Activated B cell treated with CpG ODN at 0.5 μM for 24 hours (primary cell): ENCODE data around the gene KRTAP5-7. TPM values are rescaled to one million over a fixed set of nuclear protein-coding genes. Genes with fewer than 3 reads are reported as not detected.

Experiments used
- ATAC-seq: fragments of 200-7000 bp; cut with Tn5 transposase; one replicate; pipeline ENCODE4 v1.10.0; 2021; ENCODE audit warnings: low read depth, mild to moderate bottlenecking, moderate library complexity
- CTCF ChIA-PET: fragments of 350-600 bp; sonication (Branson Sonifier 250); formaldehyde crosslinking; loops from one replicate; lab custom pipeline; 2021; ENCODE audit warnings: antibody characterized with exemption; lab: Charles Lee
- POLR2A ChIA-PET: fragments of 350-600 bp; sonication (Branson Sonifier 250); formaldehyde crosslinking; loops from one replicate; lab custom pipeline; 2021; ENCODE audit warnings: antibody characterized with exemption; lab: Charles Lee
- DNase-seq: peaks from one replicate; pipeline ENCODE4 v3.0.0; 2022
- H3K27ac Mint-ChIP-seq: one replicate; pipeline ENCODE4 v1.8.0; 2020; ENCODE audit warnings: mixed read lengths
- H3K27me3 Mint-ChIP-seq: one replicate; pipeline ENCODE4 v1.8.0; 2021; ENCODE audit warnings: mixed read lengths
- H3K36me3 Mint-ChIP-seq: one replicate; pipeline ENCODE4 v1.8.0; 2021; ENCODE audit warnings: low read depth, mixed read lengths
- H3K4me1 Mint-ChIP-seq: one replicate; pipeline ENCODE4 v1.8.0; 2021; ENCODE audit warnings: mixed read lengths
- H3K4me3 Mint-ChIP-seq: one replicate; pipeline ENCODE4 v1.8.0; 2020; ENCODE audit warnings: mild to moderate bottlenecking, mixed read lengths
- H3K9me3 Mint-ChIP-seq: one replicate; pipeline ENCODE4 v1.8.0; 2020; ENCODE audit warnings: mixed read lengths
- intact Hi-C: fragments of 100-400 bp; cut with micrococcal nuclease; formaldehyde crosslinking; loops from one replicate; pipeline ENCODE4 v1.15.1; 2024
- total RNA-seq: library from RNA; stranded (reverse); gene quantifications from 2 replicates; pipeline ENCODE4 v1.2.3, GENCODE V29; 2022
- TF ChIP-seq, protein P1 (sequence below): fragments of 200-600 bp; IDR thresholded peaks from one replicate; pipeline ENCODE4 v1.8.0; 2022; ENCODE audit warnings: antibody characterized with exemption, mild to moderate bottlenecking

Gene KRTAP5-7
- total RNA-seq, 1 donor from 2014 or later, result 0.49 TPM

GRCh38 chr11:71548120-71548519, 21.1 kb downstream of the KRTAP5-7 start, which contains the start of gene KRTAP5-9:
KRTAP5-9 (plus strand) TSS chr11:71548420; CDS start chr11:71548658, 238 bp downstream.
- POLR2A ChIA-PET, result no interaction called here
- no peaks in the 10 kb centered on the region for H3K36me3 Mint-ChIP-seq
- intact Hi-C loops, result no loop called here
- ATAC-seq, result no peak
- no peak within 1 kb of the TSS for H3K27ac Mint-ChIP-seq
- no peak for DNase-seq
- TF ChIP-seq, protein P1, sequence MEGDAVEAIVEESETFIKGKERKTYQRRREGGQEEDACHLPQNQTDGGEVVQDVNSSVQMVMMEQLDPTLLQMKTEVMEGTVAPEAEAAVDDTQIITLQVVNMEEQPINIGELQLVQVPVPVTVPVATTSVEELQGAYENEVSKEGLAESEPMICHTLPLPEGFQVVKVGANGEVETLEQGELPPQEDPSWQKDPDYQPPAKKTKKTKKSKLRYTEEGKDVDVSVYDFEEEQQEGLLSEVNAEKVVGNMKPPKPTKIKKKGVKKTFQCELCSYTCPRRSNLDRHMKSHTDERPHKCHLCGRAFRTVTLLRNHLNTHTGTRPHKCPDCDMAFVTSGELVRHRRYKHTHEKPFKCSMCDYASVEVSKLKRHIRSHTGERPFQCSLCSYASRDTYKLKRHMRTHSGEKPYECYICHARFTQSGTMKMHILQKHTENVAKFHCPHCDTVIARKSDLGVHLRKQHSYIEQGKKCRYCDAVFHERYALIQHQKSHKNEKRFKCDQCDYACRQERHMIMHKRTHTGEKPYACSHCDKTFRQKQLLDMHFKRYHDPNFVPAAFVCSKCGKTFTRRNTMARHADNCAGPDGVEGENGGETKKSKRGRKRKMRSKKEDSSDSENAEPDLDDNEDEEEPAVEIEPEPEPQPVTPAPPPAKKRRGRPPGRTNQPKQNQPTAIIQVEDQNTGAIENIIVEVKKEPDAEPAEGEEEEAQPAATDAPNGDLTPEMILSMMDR, result no peak
- H3K9me3 Mint-ChIP-seq, result no peaks in the 10 kb centered on the region
- H3K4me3 Mint-ChIP-seq, result no peak within 1 kb of the TSS
- CTCF ChIA-PET, result no interaction called here
- peaks cover 16% of the 10 kb centered on the region for H3K27me3 Mint-ChIP-seq
- H3K4me1 Mint-ChIP-seq, result peaks cover 19% of the 10 kb centered on the region

DNA sequence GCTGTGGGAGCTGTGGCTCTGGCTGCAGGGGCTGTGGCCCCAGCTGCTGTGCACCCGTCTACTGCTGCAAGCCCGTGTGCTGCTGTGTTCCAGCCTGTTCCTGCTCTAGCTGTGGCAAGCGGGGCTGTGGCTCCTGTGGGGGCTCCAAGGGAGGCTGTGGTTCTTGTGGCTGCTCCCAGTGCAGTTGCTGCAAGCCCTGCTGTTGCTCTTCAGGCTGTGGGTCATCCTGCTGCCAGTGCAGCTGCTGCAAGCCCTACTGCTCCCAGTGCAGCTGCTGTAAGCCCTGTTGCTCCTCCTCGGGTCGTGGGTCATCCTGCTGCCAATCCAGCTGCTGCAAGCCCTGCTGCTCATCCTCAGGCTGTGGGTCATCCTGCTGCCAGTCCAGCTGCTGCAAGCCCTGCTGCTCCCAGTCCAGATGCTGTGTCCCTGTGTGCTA, 21.7 kb downstream of the KRTAP5-7 start:
- Mint-ChIP-seq H3K4me3 (no peak overlapping the region), H3K9me3 (no peaks in the 10 kb centered on the region), H3K27ac (no peak overlapping the region), H3K36me3 (no peaks in the 10 kb centered on the region), H3K27me3 (peaks cover 16% of the 10 kb centered on the region), H3K4me1 (peaks cover 13% of the 10 kb centered on the region)
- intact Hi-C loops, result no loop called here
- POLR2A ChIA-PET, result no interaction called here
- CTCF ChIA-PET, result no interaction called here
- TF ChIP-seq, protein P1, result no peak
- DNase-seq (no peak), ATAC-seq (no peak)

DNA sequence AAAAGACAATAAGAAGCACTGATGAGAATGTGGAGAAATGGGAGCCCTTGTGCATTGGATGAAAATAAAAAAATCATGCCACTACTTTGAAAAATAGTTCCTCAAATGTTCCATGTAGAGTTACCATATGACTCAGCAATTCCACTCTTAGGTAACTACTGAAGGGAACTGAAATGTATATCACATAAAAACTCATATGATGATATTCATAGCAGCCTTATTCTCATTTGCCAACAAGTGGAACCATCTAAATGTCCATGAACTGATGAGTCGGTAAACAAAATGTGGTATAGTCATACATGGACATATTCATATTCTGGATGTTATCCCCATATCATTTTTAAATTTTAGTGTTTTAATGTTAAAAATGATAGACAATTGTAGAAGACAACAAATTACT, 24.6 kb downstream of the KRTAP5-7 start:
- H3K9me3 Mint-ChIP-seq, result no peaks in the 10 kb centered on the region
- no peak overlapping the region for H3K27ac Mint-ChIP-seq
- ChIA-PET POLR2A (no interaction called here), CTCF (no interaction called here)
- TF ChIP-seq, protein P1, result no peak
- H3K4me1 Mint-ChIP-seq, result peaks cover 5% of the 10 kb centered on the region
- H3K27me3 Mint-ChIP-seq, result peaks cover 17% of the 10 kb centered on the region
- intact Hi-C loops, result no loop called here
- DNase-seq (no peak), ATAC-seq (no peak)
- no peaks in the 10 kb centered on the region for H3K36me3 Mint-ChIP-seq
- H3K4me3 Mint-ChIP-seq, result no peak overlapping the region

- no peak overlapping the region for H3K27ac Mint-ChIP-seq
- POLR2A ChIA-PET, result no interaction called here
- H3K4me3 Mint-ChIP-seq, result no peak overlapping the region
- H3K27me3 Mint-ChIP-seq, result peaks cover 14% of the 10 kb centered on the region
- peaks cover 5% of the 10 kb centered on the region for H3K4me1 Mint-ChIP-seq
- intact Hi-C loops, result no loop called here
- CTCF ChIA-PET, result no interaction called here
- H3K9me3 Mint-ChIP-seq, result no peaks in the 10 kb centered on the region
- TF ChIP-seq, protein P1, result no peak
- no peaks in the 10 kb centered on the region for H3K36me3 Mint-ChIP-seq
- DNase-seq, result no peak
- no peak for ATAC-seq
Observed at GRCh38 chr11:71554996-71555395, 27.9 kb downstream of the KRTAP5-7 start.

- intact Hi-C loops, result no loop called here
- no peak for ATAC-seq
- TF ChIP-seq, protein P1, result no peak
- Mint-ChIP-seq H3K4me3 (no peak overlapping the region), H3K36me3 (no peaks in the 10 kb centered on the region), H3K9me3 (peaks cover 2% of the 10 kb centered on the region), H3K27ac (no peak overlapping the region), H3K27me3 (peaks cover 14% of the 10 kb centered on the region), H3K4me1 (peaks cover under 1% of the 10 kb centered on the region)
- CTCF ChIA-PET, result no interaction called here
- no peak for DNase-seq
- POLR2A ChIA-PET, result no interaction called here
Observed at GRCh38 chr11:71555508-71555907, 28.4 kb downstream of the KRTAP5-7 start.
